Measurements from ENCODE around the gene ATOH8.

ATOH8 gene

DNA sequence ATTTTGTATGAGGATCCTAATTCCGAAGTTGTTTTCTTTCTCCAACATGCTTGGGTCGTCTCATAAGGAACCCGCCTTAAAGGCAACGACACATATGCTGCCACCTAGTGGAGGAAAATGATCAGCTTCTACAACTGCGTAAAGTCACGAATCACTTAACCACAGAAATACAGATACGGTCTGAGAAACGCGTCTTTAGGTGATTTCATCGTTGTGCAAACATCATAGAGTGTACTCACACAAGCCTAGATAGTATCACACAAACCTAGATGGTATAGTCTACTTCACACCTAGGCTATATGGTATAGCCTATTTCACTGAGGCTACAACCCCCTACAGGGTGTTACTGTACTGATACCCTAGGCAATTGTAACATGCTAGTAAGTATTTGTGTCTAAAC, 46.5 kb upstream of the ATOH8 start:
- no peak overlapping the region for H3K27ac ChIP-seq
- peak; percentile 90 for TF ChIP-seq CTCF (conservative IDR thresholded peaks at IDR 0.05)
- no peak for TF ChIP-seq ZFX (IDR thresholded peaks at IDR 0.05)

- no peak overlapping the region for H3K27ac ChIP-seq
- TF ChIP-seq ZFX (IDR thresholded peaks at IDR 0.05) (no peak), CTCF (conservative IDR thresholded peaks at IDR 0.05) (no peak)
Observed at GRCh38 chr2:85708641-85709040, 45.1 kb upstream of the ATOH8 start.

GRCh38 chr2:85709401-85709811, 44.4 kb upstream of the ATOH8 start:
- peak overlapping the region; percentile 37 for H3K27ac ChIP-seq
- TF ChIP-seq ZFX (IDR thresholded peaks at IDR 0.05), result no peak
- TF ChIP-seq CTCF (conservative IDR thresholded peaks at IDR 0.05), result no peak

DNA sequence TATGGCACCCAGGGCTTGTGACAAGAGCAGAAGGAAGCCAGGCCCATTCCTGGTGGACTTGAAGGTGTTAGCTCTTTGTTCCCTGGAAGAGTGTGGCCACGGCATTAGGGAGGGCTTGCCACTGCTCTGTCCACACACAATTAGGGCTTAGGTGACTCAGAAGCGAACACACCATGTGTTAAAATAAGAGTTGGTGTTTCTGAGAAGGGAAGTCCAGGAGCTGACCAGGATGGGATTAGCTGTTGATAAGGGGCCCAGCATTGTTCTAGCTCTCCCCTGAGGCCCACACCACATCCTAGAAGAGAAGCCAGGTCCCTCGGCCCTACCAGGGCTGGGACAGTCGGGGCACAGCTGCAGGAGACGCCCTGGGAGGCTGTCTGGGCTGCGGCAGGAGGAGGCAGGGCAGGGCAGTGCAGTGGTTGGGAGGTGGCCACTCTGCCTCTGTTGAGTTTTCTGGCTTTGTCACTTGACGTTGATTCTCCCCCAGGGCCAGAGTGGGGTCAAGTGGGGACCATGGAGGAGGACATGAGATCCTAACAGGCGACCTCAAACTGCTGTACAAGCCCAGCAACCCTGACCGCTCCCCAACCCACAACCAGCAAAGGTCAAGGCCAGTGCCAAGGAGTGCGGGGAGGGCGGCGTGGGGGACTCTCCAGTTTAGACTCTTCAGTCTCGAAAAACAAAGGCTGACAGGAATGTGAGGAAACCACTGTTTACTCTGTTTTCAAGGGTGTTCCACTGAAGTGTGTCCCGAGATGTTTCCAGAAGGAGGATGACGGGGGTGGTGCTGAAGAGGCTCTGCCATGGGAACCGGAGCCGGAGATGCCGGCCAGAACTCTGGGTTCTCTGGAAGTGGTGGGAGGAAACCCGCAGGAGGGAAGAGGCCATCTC, 42.9 kb upstream of the ATOH8 start:
- H3K27ac ChIP-seq, result peak overlapping the region; percentile 1; the same call in 1 of the 2 replicates
- TF ChIP-seq ZFX (IDR thresholded peaks at IDR 0.05), result no peak
- TF ChIP-seq CTCF (conservative IDR thresholded peaks at IDR 0.05), result no peak

DNA sequence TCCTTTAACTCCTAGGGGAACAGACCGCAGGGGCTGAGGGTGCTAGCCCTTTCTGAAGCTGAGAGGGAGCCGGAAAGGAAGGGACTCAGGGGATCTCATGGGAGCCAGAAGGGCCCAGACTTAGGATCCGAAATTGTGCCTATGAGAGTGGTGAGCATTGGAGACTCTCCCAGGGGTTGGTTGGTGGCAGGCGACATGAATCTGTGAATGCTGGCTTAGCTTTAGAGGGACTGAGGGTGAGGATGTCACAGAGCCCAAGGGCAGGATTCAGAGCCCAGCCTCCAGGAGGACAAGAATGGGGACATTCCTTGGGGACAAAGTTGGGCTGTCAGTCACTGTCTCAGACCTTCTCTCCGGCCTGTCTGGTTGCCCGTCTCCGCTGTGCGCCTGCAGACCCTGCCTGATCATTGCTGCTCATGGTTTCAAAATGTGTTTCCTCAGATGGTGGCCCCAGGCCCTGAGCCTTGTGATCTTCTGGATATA, 42.2 kb upstream of the ATOH8 start:
- 0 out of 2 replicates have a peak overlapping the region, but pooled peaks have one; percentile 1 for H3K27ac ChIP-seq
- no peak for TF ChIP-seq ZFX (IDR thresholded peaks at IDR 0.05)

DNA sequence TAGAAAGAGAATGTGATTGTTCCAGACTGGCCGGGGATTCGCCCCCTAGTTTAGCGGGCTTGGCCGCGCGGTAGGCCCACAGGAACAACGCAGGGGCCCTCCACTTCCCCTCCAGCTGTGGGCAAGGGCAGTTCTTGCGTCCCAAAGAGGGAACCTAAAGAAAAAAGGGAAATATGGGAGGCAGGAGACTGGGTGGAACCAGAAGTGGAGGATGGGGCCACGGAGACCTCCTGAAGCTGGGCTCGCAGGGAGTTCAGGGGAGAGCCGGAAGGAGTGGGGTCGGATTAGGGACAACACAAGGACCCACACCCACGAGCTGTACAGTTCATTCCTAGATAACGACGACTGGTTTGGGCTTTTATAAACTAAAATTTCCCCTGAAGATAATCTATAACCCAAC, 41.5 kb upstream of the ATOH8 start:
- no peak overlapping the region for H3K27ac ChIP-seq
- TF ChIP-seq ZFX (IDR thresholded peaks at IDR 0.05), result no peak
- TF ChIP-seq CTCF (conservative IDR thresholded peaks at IDR 0.05), result no peak

DNA sequence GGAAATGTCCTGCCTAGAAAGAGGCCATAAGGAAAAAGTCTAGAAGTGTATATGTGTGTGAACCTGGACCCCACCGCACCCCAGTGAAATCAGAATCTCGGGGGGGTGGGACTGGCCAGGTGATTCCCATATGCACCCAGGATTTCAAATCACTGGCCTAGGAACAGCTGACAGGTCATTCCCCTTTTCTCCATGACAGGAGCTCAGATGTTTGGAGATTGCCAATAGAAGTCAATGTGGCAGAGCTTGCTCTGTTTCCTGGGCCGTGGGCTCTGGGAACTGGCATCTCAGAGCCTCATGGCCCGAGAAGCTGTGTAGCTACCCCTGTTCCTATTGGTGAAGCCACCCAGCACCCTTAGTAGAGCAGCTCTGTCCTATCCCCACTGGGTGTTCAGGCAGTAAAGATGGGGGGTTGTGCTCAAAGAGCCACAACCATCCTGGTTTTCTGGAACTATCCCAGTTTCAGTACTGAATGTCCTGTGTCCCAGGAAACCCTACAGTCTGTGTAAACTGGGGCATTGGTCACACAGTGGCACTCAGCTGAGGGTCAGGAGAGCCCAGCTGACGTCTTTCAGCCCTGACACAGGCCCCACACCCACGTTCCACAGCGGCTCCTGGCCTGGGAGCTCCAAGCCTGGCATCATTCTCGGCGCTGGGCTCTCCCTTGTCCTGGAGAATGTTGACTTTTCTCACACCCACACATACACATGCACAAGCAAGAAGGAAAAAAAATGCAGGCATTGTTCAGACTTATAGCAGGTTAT, 40.8 kb upstream of the ATOH8 start:
- peak overlapping the region; percentile 16; the same call in 1 of the 2 replicates for H3K27ac ChIP-seq
- TF ChIP-seq CTCF (conservative IDR thresholded peaks at IDR 0.05), result no peak
- no peak for TF ChIP-seq ZFX (IDR thresholded peaks at IDR 0.05)

Measured in C4-2B (cell line).